ENCODE measurements around the gene JAZF1. TPM values are rescaled to one million over a fixed set of nuclear protein-coding genes. Genes with fewer than 3 reads are reported as not detected.

The JAZF1 gene
- total and polyA plus RNA-seq, 8 donors = 4.0 to 13.9 (median 6.0) TPM

GRCh38 chr7:27996141-27996540 is 184.5 kb downstream of the JAZF1 start:
- H3K27ac ChIP-seq = no peak overlapping the region
- TF ChIP-seq CTCF (IDR thresholded peaks at IDR 0.05) = no peak
- ATAC-seq (no peak), DNase-seq (no peak), FAIRE-seq (no peak)
- intact Hi-C loops (cut with DNase I) = no loop called here
- H3K4me3 ChIP-seq = no peak overlapping the region
- 94 to 96% methylated on average over 7 of the region's 7 CpGs for WGBS, 2 donors
- no peaks in the 10 kb centered on the region for H3K9me3 ChIP-seq
- H3K4me1 ChIP-seq = peaks cover 5 to 15% (median 12%) of the 10 kb centered on the region in 3 donors
- no peaks in the 10 kb centered on the region for H3K36me3 ChIP-seq
- no peaks in the 10 kb centered on the region for H3K27me3 ChIP-seq

GRCh38 chr7:27995228-27995627 is 185.4 kb downstream of the JAZF1 start:
- Histone ChIP-seq H3K27me3 (no peaks in the 10 kb centered on the region), H3K27ac (no peak overlapping the region), H3K9me3 (no peaks in the 10 kb centered on the region), H3K4me3 (no peak overlapping the region), H3K36me3 (no peaks in the 10 kb centered on the region), H3K4me1 (peaks cover 5 to 15% (median 12%) of the 10 kb centered on the region in 3 donors)
- DNase-seq (no peak), ATAC-seq (no peak), FAIRE-seq (no peak)
- 72% methylated on average over 3 of the region's 3 CpGs for WGBS, 2 donors
- no peak for TF ChIP-seq CTCF (IDR thresholded peaks at IDR 0.05)
- intact Hi-C loops (cut with DNase I) = no loop called here

DNA sequence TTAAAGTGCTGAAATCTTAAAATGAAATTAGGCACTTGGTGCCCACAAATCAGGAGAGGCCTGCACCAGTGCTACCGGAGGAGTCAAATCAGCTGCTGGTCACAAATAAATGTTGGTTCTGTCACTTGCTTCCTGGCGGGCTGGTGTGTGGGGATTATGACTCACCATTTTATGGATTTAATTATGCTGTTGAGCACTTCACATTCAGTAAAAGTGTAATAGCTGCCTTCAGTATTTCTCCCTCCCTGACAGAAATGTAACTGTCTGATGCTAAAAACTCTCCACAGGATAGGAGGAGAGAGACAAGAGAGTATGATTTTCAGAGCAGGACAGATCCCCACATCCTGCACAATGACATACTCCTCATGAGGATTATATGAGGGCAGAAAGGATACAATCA is 186.0 kb downstream of the JAZF1 start:
- TF ChIP-seq CTCF (IDR thresholded peaks at IDR 0.05) = no peak
- peak in 3 of 4 donors; percentile 48 to 76 (median 54) for ATAC-seq
- H3K9me3 ChIP-seq = no peaks in the 10 kb centered on the region
- no peak for DNase-seq
- H3K27ac ChIP-seq = no peak overlapping the region
- no peak overlapping the region for H3K4me3 ChIP-seq
- no peaks in the 10 kb centered on the region for H3K36me3 ChIP-seq
- H3K4me1 ChIP-seq = peaks cover 5 to 15% (median 12%) of the 10 kb centered on the region in 3 donors
- WGBS, 2 donors = 67 to 85% methylated on average over 2 of the region's 2 CpGs
- FAIRE-seq = no peak
- H3K27me3 ChIP-seq = no peaks in the 10 kb centered on the region
- intact Hi-C loops (cut with DNase I) = no loop called here

DNA sequence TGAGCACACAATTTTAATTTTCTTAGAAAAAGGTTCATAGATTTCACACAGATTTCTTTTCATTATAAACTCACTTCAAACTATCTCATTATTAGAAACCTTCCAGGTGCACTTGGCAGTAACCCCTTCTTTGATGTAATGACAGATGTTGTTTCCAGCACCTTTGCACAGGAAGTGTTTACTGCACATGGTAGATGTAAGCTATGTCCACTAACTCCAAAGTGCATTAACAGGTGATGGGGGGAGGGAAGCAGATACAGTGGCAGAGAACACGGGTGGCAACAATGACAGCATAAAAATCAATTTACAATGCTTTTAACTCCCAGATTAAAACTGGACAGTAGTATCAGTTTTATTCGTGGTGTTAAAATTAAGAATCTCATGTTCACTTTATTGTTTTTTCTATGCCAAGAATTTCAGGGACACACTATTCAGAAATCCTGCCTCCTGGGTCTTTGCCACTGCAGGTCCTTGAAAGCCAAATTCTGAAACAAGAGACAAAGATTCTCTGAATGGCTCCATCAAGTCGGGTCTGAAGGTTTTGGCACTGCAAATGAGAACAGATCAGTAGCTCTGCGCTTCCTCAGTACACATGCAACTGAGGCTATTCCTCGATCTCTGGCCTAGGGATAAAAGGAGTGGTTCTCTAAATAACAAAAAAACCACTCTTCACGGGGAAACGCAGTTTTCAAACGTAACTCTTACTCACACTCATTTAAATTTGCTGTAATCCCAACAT is 187.7 kb downstream of the JAZF1 start:
- H3K4me1 ChIP-seq = peaks cover 5 to 15% (median 12%) of the 10 kb centered on the region in 3 donors
- WGBS, 2 donors = 66 to 68% methylated on average over 8 of the region's 8 CpGs
- no peak for DNase-seq
- no peak for TF ChIP-seq CTCF (IDR thresholded peaks at IDR 0.05)
- intact Hi-C loops (cut with DNase I) = no loop called here
- no peaks in the 10 kb centered on the region for H3K27me3 ChIP-seq
- peak in 1 of 4 donors; percentile 38 for ATAC-seq
- H3K9me3 ChIP-seq = no peaks in the 10 kb centered on the region
- FAIRE-seq = no peak
- no peak overlapping the region for H3K4me3 ChIP-seq
- H3K36me3 ChIP-seq = no peaks in the 10 kb centered on the region
- no peak overlapping the region for H3K27ac ChIP-seq

DNA sequence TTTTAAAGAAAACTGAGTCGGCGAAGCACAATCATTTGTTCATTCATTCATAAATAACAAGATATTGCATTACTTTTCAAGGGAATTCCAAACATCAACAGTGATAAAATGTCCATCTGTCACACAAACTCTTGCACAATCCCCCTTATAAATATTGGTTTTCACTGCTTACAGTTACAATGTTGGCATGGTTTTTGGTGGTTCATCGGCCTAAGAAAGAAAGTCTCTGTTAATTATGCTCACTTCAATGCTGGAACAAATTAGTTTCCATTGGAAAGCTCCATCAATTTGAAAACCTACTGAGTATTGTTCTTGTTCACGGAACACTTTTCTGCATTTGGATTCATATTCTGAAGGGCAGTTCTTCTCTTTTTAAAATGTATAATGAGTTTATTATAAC is 188.5 kb downstream of the JAZF1 start:
- H3K4me1 ChIP-seq = peaks cover 5 to 15% (median 12%) of the 10 kb centered on the region in 3 donors
- intact Hi-C loops (cut with DNase I) = no loop called here
- peak in 1 of 4 donors; percentile 30 for ATAC-seq
- no peak for TF ChIP-seq CTCF (IDR thresholded peaks at IDR 0.05)
- no peak for DNase-seq
- no peaks in the 10 kb centered on the region for H3K9me3 ChIP-seq
- WGBS, 2 donors = 42 to 46% methylated on average over 4 of the region's 4 CpGs
- peak; percentile 41 for FAIRE-seq
- no peaks in the 10 kb centered on the region for H3K27me3 ChIP-seq
- H3K4me3 ChIP-seq = no peak overlapping the region
- H3K27ac ChIP-seq = no peak overlapping the region
- no peaks in the 10 kb centered on the region for H3K36me3 ChIP-seq

All from pancreas (tissue), 10 donors.